GM08714 (cell line): ENCODE results near the gene CPLANE2.
"Not testable (repeated sequence)": the region's sequence is repeated elsewhere in the genome, so short reads cannot be mapped to it uniquely, and the experiment has no call there.

Experiments used
- H3K4me3 ChIP-seq: fragments of 200-500 bp; sonication (Bioruptor generic); 2 replicates; pipeline ENCODE4 v1.5.1; 2014; ENCODE audit warnings: mild to moderate bottlenecking, low read length, inconsistent platforms
- ZNF274 ChIP-seq: IDR thresholded peaks from 2 replicates; pipeline ENCODE4 v1.6.1; 2012; ENCODE audit warnings: mild to moderate bottlenecking, low read depth, low read length

The CPLANE2 gene

GRCh38 chr1:16226129-16226489, 10.9 kb downstream of the CPLANE2 start:
- H3K4me3 ChIP-seq, result no peak overlapping the region
- TF ChIP-seq ZNF274, result no peak

GRCh38 chr1:16224472-16224871, 12.5 kb downstream of the CPLANE2 start:
- no peak for TF ChIP-seq ZNF274
- H3K4me3 ChIP-seq, result no peak overlapping the region

- not testable (repeated sequence) for H3K4me3 ChIP-seq
Observed at GRCh38 chr1:16222716-16223115, 14.3 kb downstream of the CPLANE2 start.

- TF ChIP-seq ZNF274, result no peak
- no peak overlapping the region for H3K4me3 ChIP-seq
Observed at GRCh38 chr1:16221499-16221898, 15.5 kb downstream of the CPLANE2 start.

GRCh38 chr1:16219968-16220500, 16.9 kb downstream of the CPLANE2 start:
- H3K4me3 ChIP-seq, result no peak overlapping the region
- no peak for TF ChIP-seq ZNF274

- TF ChIP-seq ZNF274, result no peak
- H3K4me3 ChIP-seq, result no peak overlapping the region
Observed at GRCh38 chr1:16218674-16219071, 18.3 kb downstream of the CPLANE2 start.

- no peak overlapping the region for H3K4me3 ChIP-seq
- TF ChIP-seq ZNF274, result no peak
Observed at GRCh38 chr1:16218014-16218673, 18.8 kb downstream of the CPLANE2 start.

- H3K4me3 ChIP-seq, result peak overlapping the region; percentile 40; the same call in 1 of the 2 replicates
- TF ChIP-seq ZNF274, result no peak
Observed at GRCh38 chr1:16217061-16217785, 19.8 kb downstream of the CPLANE2 start.

- H3K4me3 ChIP-seq, result peak overlapping the region; percentile 40; the same call in 1 of the 2 replicates
- TF ChIP-seq ZNF274, result no peak
Observed at GRCh38 chr1:16215882-16216753, 20.9 kb downstream of the CPLANE2 start.

GRCh38 chr1:16215240-16215639, 21.7 kb downstream of the CPLANE2 start:
- H3K4me3 ChIP-seq, result not testable (repeated sequence)

GRCh38 chr1:16213544-16213943, 23.4 kb downstream of the CPLANE2 start:
- not testable (repeated sequence) for H3K4me3 ChIP-seq

- no peak overlapping the region for H3K4me3 ChIP-seq
- TF ChIP-seq ZNF274, result no peak
Observed at GRCh38 chr1:16213013-16213412, 24.0 kb downstream of the CPLANE2 start.

GRCh38 chr1:16212251-16212961, 24.6 kb downstream of the CPLANE2 start, which contains the start of gene ARHGEF19:
ARHGEF19 (minus strand) TSS chr1:16212652; CDS start chr1:16209054, 3,598 bp downstream.
- TF ChIP-seq ZNF274, result no peak
- no peak within 1 kb of the TSS for H3K4me3 ChIP-seq

- no peak overlapping the region for H3K4me3 ChIP-seq
- TF ChIP-seq ZNF274, result no peak
Observed at GRCh38 chr1:16211824-16212223, 25.2 kb downstream of the CPLANE2 start.

GRCh38 chr1:16210581-16210980, 26.4 kb downstream of the CPLANE2 start:
- TF ChIP-seq ZNF274, result no peak
- H3K4me3 ChIP-seq, result no peak overlapping the region
